ENCODE data around the gene MTRR. TPM values are rescaled to one million over a fixed set of nuclear protein-coding genes. Genes with fewer than 3 reads are reported as not detected.

Gene MTRR
- total RNA-seq, 1 experiment from 2014 or later, result 46.9 TPM

- Mint-ChIP-seq H3K9me3 (peaks cover 13% of the 10 kb centered on the region), H3K27ac (no peak overlapping the region), H3K36me3 (peaks cover 7% of the 10 kb centered on the region), H3K4me3 (no peak overlapping the region), H3K4me1 (no peaks in the 10 kb centered on the region), H3K27me3 (ENCODE audit: low read depth) (peaks cover 6% of the 10 kb centered on the region)
- ATAC-seq (no peak), DNase-seq (ENCODE audit: low spot score) (no peak)
- ChIA-PET CTCF (no interaction called here), POLR2A (no interaction called here)
- TF ChIP-seq ATF1 (CRISPR knock-in tag; IDR thresholded peaks at IDR 0.05) (no peak), ZNF121 (CRISPR knock-in tag; IDR thresholded peaks at IDR 0.05) (no peak), MAX (CRISPR knock-in tag; IDR thresholded peaks at IDR 0.05) (no peak), NR2C2 (CRISPR knock-in tag; IDR thresholded peaks at IDR 0.05) (no peak), EMX1 (CRISPR knock-in tag; IDR thresholded peaks at IDR 0.05) (no peak), RELA (CRISPR knock-in tag; IDR thresholded peaks at IDR 0.05; ENCODE audit: borderline replicate concordance) (no peak), ATF2 (CRISPR knock-in tag; IDR thresholded peaks at IDR 0.05; ENCODE audit: borderline replicate concordance, low read depth) (no peak), SOX15 (CRISPR knock-in tag; IDR thresholded peaks at IDR 0.05) (no peak), ATF3 (CRISPR knock-in tag; conservative IDR thresholded peaks at IDR 0.05) (no peak), ZNF532 (CRISPR knock-in tag; IDR thresholded peaks at IDR 0.05; ENCODE audit: borderline replicate concordance) (no peak)
- TF ChIP-seq, protein P1, sequence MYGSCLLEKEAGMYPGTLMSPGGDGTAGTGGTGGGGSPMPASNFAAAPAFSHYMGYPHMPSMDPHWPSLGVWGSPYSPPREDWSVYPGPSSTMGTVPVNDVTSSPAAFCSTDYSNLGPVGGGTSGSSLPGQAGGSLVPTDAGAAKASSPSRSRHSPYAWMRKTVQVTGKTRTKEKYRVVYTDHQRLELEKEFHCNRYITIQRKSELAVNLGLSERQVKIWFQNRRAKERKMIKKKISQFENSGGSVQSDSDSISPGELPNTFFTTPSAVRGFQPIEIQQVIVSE (CRISPR knock-in tag; IDR thresholded peaks at IDR 0.05; ENCODE audit: borderline replicate concordance), result no peak
- TF ChIP-seq, protein P2, sequence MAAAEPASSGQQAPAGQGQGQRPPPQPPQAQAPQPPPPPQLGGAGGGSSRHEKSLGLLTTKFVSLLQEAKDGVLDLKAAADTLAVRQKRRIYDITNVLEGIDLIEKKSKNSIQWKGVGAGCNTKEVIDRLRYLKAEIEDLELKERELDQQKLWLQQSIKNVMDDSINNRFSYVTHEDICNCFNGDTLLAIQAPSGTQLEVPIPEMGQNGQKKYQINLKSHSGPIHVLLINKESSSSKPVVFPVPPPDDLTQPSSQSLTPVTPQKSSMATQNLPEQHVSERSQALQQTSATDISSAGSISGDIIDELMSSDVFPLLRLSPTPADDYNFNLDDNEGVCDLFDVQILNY (CRISPR knock-in tag; IDR thresholded peaks at IDR 0.05), result no peak
Measured at GRCh38 chr5:7917130-7918123, 48.5 kb downstream of the MTRR start.

DNA sequence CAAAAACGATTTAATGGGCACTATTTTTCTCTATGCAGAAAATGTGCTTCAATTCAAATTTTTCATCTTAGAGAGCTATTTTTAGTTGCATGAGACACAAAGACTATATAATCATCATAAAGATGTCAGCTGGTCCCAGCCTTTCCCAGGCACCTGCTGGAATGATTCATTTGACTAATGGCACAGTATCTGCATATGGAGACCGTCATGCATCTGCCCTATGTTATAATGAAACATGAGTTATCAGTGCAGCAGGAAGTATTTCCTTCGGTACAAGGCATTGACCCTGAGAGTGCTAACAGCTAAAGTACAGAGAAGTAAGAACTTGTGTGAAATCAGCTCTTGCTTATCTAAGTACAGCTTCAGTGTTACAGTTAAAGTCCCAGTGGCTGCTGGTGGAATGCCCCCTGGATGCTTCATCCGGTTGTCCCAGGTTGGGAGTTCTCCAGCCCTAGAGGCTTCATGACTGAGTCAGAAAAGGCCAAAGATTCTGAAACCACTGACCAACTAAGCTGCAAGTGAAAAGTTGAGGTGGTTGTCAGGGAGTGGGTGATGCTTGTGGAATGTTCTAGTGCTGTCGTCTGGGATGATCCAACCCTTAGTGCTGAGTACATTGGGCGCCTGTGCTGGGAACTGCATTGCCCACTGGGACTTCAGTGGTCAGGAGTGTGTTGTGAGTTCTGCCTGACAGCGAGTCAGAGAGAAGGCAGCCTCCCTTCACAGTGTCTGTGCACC lies 57.2 kb downstream of the MTRR start:
- peaks cover 2% of the 10 kb centered on the region for H3K27me3 Mint-ChIP-seq (ENCODE audit: low read depth)
- no peak overlapping the region for H3K4me3 Mint-ChIP-seq
- no peaks in the 10 kb centered on the region for H3K36me3 Mint-ChIP-seq
- POLR2A ChIA-PET, result interaction anchor here (0.7 kb wide), 1 partner anchor 194 kb away, joined by 6 read pairs; no protein-coding TSS in a partner anchor
- H3K4me1 Mint-ChIP-seq, result peaks cover 10% of the 10 kb centered on the region
- CTCF ChIA-PET, result interaction anchor here (5.1 kb wide), 1 partner anchor 12 kb away, joined by 29 read pairs; no protein-coding TSS in a partner anchor
- no peaks in the 10 kb centered on the region for H3K9me3 Mint-ChIP-seq
- ATAC-seq, result no peak
- no peak overlapping the region for H3K27ac Mint-ChIP-seq
- no peak for DNase-seq (ENCODE audit: low spot score)
- TF ChIP-seq, protein P3, sequence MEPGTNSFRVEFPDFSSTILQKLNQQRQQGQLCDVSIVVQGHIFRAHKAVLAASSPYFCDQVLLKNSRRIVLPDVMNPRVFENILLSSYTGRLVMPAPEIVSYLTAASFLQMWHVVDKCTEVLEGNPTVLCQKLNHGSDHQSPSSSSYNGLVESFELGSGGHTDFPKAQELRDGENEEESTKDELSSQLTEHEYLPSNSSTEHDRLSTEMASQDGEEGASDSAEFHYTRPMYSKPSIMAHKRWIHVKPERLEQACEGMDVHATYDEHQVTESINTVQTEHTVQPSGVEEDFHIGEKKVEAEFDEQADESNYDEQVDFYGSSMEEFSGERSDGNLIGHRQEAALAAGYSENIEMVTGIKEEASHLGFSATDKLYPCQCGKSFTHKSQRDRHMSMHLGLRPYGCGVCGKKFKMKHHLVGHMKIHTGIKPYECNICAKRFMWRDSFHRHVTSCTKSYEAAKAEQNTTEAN (CRISPR knock-in tag; IDR thresholded peaks at IDR 0.05), result no peak
- TF ChIP-seq MAX (CRISPR knock-in tag; IDR thresholded peaks at IDR 0.05) (no peak), E2F4 (CRISPR knock-in tag; IDR thresholded peaks at IDR 0.05; ENCODE audit: borderline replicate concordance, low read depth) (no peak), CREM (CRISPR knock-in tag; IDR thresholded peaks at IDR 0.05) (no peak), ZNF232 (CRISPR knock-in tag; IDR thresholded peaks at IDR 0.05) (no peak), ZNF138 (CRISPR knock-in tag; conservative IDR thresholded peaks at IDR 0.05) (no peak), FOXJ3 (CRISPR knock-in tag; IDR thresholded peaks at IDR 0.05; ENCODE audit: borderline replicate concordance) (no peak)
- TF ChIP-seq, protein P2 (CRISPR knock-in tag; IDR thresholded peaks at IDR 0.05), result no peak

Data from WTC11 (cell line).